ENCODE measurements around the gene SDF4. TPM values are rescaled to one million over a fixed set of nuclear protein-coding genes. Genes with fewer than 3 reads are reported as not detected.
"Not testable (repeated sequence)": the region's sequence is repeated elsewhere in the genome, so short reads cannot be mapped to it uniquely, and the experiment has no call there.

Gene SDF4
- total RNA-seq, 1 donor from 2014 or later = 130 TPM

DNA sequence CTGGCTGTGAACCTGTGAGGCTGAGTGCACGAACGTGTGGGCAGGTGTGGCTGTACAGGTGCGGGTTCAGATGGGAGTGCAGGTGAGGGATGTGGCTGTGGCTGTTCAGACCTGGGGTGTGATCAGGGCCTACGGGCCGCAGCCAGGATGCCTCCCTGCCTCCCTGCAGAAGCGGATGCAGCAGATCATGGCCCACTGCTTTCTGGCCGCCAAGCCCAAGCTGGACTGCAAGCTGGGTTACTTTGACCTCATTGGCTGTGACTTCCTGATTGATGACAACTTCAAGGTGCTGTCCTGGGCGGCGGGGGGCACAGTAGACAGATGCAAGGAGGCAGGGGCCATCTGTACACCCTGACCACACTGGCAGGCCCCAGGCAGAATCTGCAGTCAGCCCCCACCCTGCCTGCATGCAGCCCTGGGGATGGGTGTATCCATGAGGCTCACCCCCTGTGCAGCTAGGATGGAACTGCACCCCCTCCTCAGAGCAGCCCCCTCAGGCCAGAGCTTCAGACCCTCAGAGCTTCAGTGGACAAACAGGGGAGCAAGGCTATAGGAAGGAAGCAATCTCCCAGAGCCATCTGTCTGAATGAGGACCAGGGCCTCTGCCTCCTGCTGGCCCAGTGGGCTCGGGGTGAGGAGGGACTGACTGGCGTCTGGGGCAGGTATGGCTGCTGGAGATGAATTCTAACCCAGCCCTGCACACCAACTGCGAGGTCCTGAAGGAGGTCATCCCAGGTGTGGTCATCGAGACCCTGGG lies 35.2 kb downstream of the SDF4 start:
- TF ChIP-seq, protein P1, sequence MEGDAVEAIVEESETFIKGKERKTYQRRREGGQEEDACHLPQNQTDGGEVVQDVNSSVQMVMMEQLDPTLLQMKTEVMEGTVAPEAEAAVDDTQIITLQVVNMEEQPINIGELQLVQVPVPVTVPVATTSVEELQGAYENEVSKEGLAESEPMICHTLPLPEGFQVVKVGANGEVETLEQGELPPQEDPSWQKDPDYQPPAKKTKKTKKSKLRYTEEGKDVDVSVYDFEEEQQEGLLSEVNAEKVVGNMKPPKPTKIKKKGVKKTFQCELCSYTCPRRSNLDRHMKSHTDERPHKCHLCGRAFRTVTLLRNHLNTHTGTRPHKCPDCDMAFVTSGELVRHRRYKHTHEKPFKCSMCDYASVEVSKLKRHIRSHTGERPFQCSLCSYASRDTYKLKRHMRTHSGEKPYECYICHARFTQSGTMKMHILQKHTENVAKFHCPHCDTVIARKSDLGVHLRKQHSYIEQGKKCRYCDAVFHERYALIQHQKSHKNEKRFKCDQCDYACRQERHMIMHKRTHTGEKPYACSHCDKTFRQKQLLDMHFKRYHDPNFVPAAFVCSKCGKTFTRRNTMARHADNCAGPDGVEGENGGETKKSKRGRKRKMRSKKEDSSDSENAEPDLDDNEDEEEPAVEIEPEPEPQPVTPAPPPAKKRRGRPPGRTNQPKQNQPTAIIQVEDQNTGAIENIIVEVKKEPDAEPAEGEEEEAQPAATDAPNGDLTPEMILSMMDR (IDR thresholded peaks at IDR 0.05; ENCODE audit: unreplicated experiment) = no peak
- Mint-ChIP-seq H3K9me3 (ENCODE audit: unreplicated experiment) (peaks cover 6% of the 10 kb centered on the region), H3K36me3 (ENCODE audit: low read depth, unreplicated experiment) (peaks cover 14% of the 10 kb centered on the region), H3K4me1 (ENCODE audit: unreplicated experiment) (no peaks in the 10 kb centered on the region), H3K4me3 (ENCODE audit: unreplicated experiment) (no peak overlapping the region), H3K27ac (ENCODE audit: unreplicated experiment) (peak overlapping the region; percentile 67), H3K27me3 (ENCODE audit: unreplicated experiment) (peaks cover 8% of the 10 kb centered on the region)
- DNase-seq (ENCODE audit: low spot score) = peak; percentile 5

GRCh38 chr1:1195726-1196125 lies 36.1 kb downstream of the SDF4 start:
- DNase-seq (ENCODE audit: low spot score) = not testable (repeated sequence)

GRCh38 chr1:1194723-1195122 lies 37.1 kb downstream of the SDF4 start:
- Mint-ChIP-seq H3K4me1 (ENCODE audit: unreplicated experiment) (no peaks in the 10 kb centered on the region), H3K36me3 (ENCODE audit: low read depth, unreplicated experiment) (peaks cover 14% of the 10 kb centered on the region), H3K27me3 (ENCODE audit: unreplicated experiment) (peaks cover 8% of the 10 kb centered on the region), H3K9me3 (ENCODE audit: unreplicated experiment) (peaks cover 7% of the 10 kb centered on the region), H3K4me3 (ENCODE audit: unreplicated experiment) (no peak overlapping the region), H3K27ac (ENCODE audit: unreplicated experiment) (no peak overlapping the region)
- DNase-seq (ENCODE audit: low spot score) = no peak
- TF ChIP-seq, protein P1 (IDR thresholded peaks at IDR 0.05; ENCODE audit: unreplicated experiment) = no peak

More at GRCh38 chr1:1195726-1196125, 36.1 kb downstream of the SDF4 start:
- not testable (repeated sequence) for H3K9me3 Mint-ChIP-seq (ENCODE audit: unreplicated experiment); H3K4me1 Mint-ChIP-seq (ENCODE audit: unreplicated experiment); H3K27me3 Mint-ChIP-seq (ENCODE audit: unreplicated experiment); H3K27ac Mint-ChIP-seq (ENCODE audit: unreplicated experiment); H3K4me3 Mint-ChIP-seq (ENCODE audit: unreplicated experiment)
- H3K36me3 Mint-ChIP-seq (ENCODE audit: low read depth, unreplicated experiment) = peaks cover 14% of the 10 kb centered on the region

DNA sequence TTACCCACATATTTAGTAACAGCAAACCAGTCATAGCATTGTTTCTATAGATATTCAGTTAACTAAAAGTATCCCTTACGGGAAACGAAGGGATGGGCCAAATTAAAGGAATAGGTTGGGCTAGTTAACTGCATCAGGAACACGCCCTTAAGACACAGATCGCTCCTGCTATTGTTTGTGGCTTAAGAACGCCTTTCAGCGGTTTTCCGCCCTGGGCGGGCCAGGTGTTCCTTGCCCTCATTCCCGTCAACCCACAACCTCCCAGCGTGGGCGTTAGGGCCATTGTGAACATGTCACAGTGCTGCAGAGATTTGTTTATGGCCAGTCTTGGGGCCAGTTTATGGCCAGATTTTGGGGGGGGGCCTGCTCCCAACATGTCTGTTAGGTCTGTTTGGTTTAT lies 40.1 kb downstream of the SDF4 start:
- H3K27me3 Mint-ChIP-seq (ENCODE audit: unreplicated experiment) = peaks cover 8% of the 10 kb centered on the region
- H3K4me3 Mint-ChIP-seq (ENCODE audit: unreplicated experiment) = no peak overlapping the region
- H3K36me3 Mint-ChIP-seq (ENCODE audit: low read depth, unreplicated experiment) = peaks cover 14% of the 10 kb centered on the region
- DNase-seq (ENCODE audit: low spot score) = no peak
- no peak overlapping the region for H3K27ac Mint-ChIP-seq (ENCODE audit: unreplicated experiment)
- no peaks in the 10 kb centered on the region for H3K4me1 Mint-ChIP-seq (ENCODE audit: unreplicated experiment)
- peaks cover 7% of the 10 kb centered on the region for H3K9me3 Mint-ChIP-seq (ENCODE audit: unreplicated experiment)
- TF ChIP-seq, protein P1 (IDR thresholded peaks at IDR 0.05; ENCODE audit: unreplicated experiment) = no peak

DNA sequence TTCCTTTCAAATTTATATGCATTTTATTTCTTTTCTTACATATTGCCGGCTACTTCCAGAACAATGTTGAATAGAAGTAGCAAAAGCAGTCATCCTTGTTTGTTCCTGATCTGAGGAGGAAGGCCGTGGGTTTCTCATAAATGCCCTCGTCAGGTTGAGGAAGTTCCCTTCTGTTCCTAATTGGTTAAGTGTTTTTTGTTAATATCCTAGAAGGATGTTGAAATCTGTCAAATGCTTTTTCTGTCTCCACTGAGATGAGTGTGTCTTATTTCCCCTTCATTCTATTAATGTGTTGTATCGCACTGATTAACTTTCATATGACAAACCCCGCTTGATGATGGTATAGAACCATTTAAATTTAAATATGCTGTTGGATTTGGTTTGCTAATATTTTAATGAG lies 42.7 kb downstream of the SDF4 start:
- H3K36me3 Mint-ChIP-seq (ENCODE audit: low read depth, unreplicated experiment) = peaks cover 6% of the 10 kb centered on the region
- no peak overlapping the region for H3K27ac Mint-ChIP-seq (ENCODE audit: unreplicated experiment)
- H3K9me3 Mint-ChIP-seq (ENCODE audit: unreplicated experiment) = peaks cover 7% of the 10 kb centered on the region

More for the DNA sequence above, 42.7 kb downstream of the SDF4 start:
- TF ChIP-seq, protein P1 (IDR thresholded peaks at IDR 0.05; ENCODE audit: unreplicated experiment) = no peak
- no peak overlapping the region for H3K4me3 Mint-ChIP-seq (ENCODE audit: unreplicated experiment)
- H3K27me3 Mint-ChIP-seq (ENCODE audit: unreplicated experiment) = peaks cover 4% of the 10 kb centered on the region
- no peak for DNase-seq (ENCODE audit: low spot score)
- H3K4me1 Mint-ChIP-seq (ENCODE audit: unreplicated experiment) = no peaks in the 10 kb centered on the region

Data from endothelial cell (in vitro differentiated cells).